Kidney (tissue), 14 donors: ENCODE data around the gene CAMK2B. TPM values are rescaled to one million over a fixed set of nuclear protein-coding genes. Genes with fewer than 3 reads are reported as not detected.

ENCODE experiments used
- DNase-seq, 5 donors: peaks; one replicate each; pipeline ENCODE4 v3.0.0-alpha.2; 2013 to 2020
- FAIRE-seq: peaks from 2 replicates; lab custom pipeline; 2012; peaks lifted over from hg19 to GRCh38; lab: Jason Lieb, UNC
- H3K27ac ChIP-seq, 2 donors: one replicate each; pipeline ENCODE4 v1.7.0; 2013; ENCODE audit warnings: low read depth in 2 of 2, low read length in 2 of 2, inconsistent platforms in 1 of 2
- H3K27me3 ChIP-seq: one replicate; pipeline ENCODE4 v1.7.1; 2013; ENCODE audit warnings: low read length, inconsistent platforms; ENCODE audit not compliant: control insufficient read depth, insufficient read depth
- H3K36me3 ChIP-seq, 3 donors: one replicate each; pipeline versions ENCODE4 v1.7.0 to v1.7.1; 2013; ENCODE audit warnings: low read length in 3 of 3, control low read depth in 1 of 3, inconsistent platforms in 1 of 3; ENCODE audit not compliant: insufficient read depth in 3 of 3, control insufficient read depth in 2 of 3
- H3K4me1 ChIP-seq, 3 donors: one replicate each; pipeline versions ENCODE4 v1.7.0 to v1.7.1; 2013; ENCODE audit warnings: low read length in 3 of 3, inconsistent platforms in 1 of 3, low read depth in 1 of 3; ENCODE audit not compliant: control insufficient read depth in 2 of 3, insufficient read depth in 2 of 3
- H3K4me3 ChIP-seq, 3 donors: one replicate each; pipeline versions ENCODE4 v1.7.0 to v1.8.1; 2013; ENCODE audit warnings: low read length in 3 of 3, control low read depth in 1 of 3, inconsistent platforms in 1 of 3
- H3K9ac ChIP-seq, 3 donors: one replicate each; pipeline versions ENCODE4 v1.7.0 to v1.7.1; 2013; ENCODE audit warnings: low read length in 3 of 3, control low read depth in 1 of 3, inconsistent platforms in 1 of 3
- H3K9me3 ChIP-seq, 3 donors: one replicate each; pipeline versions ENCODE4 v1.7.0 to v1.7.1; 2013; ENCODE audit warnings: low read length in 3 of 3, control low read depth in 1 of 3, inconsistent platforms in 1 of 3; ENCODE audit not compliant: control insufficient read depth in 2 of 3, insufficient read depth in 1 of 3
- intact Hi-C: fragments of 100-400 bp; cut with DNase I; formaldehyde crosslinking; loops from one replicate; pipeline ENCODE4 v1.11.1; 2022
- polyA plus RNA-seq: library from polyadenylated mRNA; stranded (reverse); fragments of 350-450 nt; fragmentation: Illumina TruSeq; extraction: RNeasy Lipid Tissue Mini Kit (QIAGEN cat#74804); gene quantifications from one replicate; pipeline ENCODE4 v1.2.3, GENCODE V29; 2014; ENCODE audit warnings: low read depth, low replicate concordance; ENCODE audit not compliant: insufficient read depth
- total RNA-seq: library from RNA; stranded (reverse); fragmentation: NEBNext Ultra II Directional; extraction: Animal tissue kit (Norgen Biotek cat#: 25700); gene quantifications from one replicate; pipeline ENCODE4 v1.2.1, GENCODE V29; 2021
- TF ChIP-seq, protein P1 (sequence below): IDR thresholded peaks from 3 replicates; pipeline ENCODE4 v1.5.1; 2012; ENCODE audit warnings: mild to moderate bottlenecking, moderate library complexity, borderline replicate concordance; ENCODE audit not compliant: insufficient read depth; ENCODE audit errors: extremely low read depth
- donor health status: control.
- donor health status: control.
- donor health status: control.
- donor health status: control.
- donor health status: control.
- donor health status: DM: yes; HTN: yes; CAD: no.
- donor health status: Normal renal cell carcinoma (clear cell type).

CAMK2B gene
- total and polyA plus RNA-seq, 2 donors from 2014 or later: 1.1 to 3.2 TPM

DNA sequence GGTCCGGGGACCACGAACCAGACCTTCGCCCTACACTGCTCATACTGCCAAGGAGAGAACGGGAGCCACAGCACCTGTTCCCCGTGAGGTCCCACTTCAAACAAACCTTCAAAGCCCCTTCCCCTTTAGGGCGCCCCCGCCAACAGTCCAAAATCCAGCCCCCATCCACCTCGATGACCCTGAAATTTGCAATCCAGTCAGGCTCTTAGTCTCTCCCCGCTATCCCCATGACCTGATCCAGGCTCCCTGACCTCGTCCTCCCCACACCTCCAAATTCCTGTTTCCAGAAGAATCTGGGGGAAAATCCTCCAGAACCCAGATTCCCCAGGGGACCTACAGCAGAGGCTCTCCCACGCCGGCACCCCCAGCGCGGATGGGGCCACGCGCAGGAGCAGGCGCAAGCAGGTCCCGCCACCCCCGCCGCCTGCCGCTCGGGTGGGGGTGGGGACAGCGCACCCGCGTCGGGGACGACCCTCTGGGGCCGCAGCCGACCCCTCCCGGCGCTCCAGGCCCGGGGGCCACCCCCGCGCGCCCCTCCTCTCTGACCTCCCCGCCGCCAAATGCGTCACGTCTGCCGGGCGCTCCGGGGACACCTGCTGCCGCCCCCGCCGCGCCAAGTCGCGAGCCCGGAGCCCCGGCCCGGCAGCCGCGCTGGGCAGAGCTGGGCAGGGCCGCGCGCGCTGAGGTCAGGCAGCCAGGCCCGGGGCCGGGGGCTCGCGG lies 753 bp downstream of the CAMK2B start:
- Histone ChIP-seq H3K9me3 (no peaks in the 10 kb centered on the region), H3K4me1 (peaks cover 0 to 6% (median 4%) of the 10 kb centered on the region in 3 donors), H3K4me3 (no peak overlapping the region), H3K27ac (no peak overlapping the region), H3K36me3 (no peaks in the 10 kb centered on the region), H3K27me3 (peaks cover 4% of the 10 kb centered on the region), H3K9ac (no peak overlapping the region)
- FAIRE-seq (no peak), DNase-seq (peak in 2 of 5 donors; percentile 34 to 53)
- intact Hi-C loops: no loop called here
- TF ChIP-seq, protein P1, sequence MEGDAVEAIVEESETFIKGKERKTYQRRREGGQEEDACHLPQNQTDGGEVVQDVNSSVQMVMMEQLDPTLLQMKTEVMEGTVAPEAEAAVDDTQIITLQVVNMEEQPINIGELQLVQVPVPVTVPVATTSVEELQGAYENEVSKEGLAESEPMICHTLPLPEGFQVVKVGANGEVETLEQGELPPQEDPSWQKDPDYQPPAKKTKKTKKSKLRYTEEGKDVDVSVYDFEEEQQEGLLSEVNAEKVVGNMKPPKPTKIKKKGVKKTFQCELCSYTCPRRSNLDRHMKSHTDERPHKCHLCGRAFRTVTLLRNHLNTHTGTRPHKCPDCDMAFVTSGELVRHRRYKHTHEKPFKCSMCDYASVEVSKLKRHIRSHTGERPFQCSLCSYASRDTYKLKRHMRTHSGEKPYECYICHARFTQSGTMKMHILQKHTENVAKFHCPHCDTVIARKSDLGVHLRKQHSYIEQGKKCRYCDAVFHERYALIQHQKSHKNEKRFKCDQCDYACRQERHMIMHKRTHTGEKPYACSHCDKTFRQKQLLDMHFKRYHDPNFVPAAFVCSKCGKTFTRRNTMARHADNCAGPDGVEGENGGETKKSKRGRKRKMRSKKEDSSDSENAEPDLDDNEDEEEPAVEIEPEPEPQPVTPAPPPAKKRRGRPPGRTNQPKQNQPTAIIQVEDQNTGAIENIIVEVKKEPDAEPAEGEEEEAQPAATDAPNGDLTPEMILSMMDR: no peak

- H3K4me1 ChIP-seq: peaks cover 0 to 6% (median 4%) of the 10 kb centered on the region in 3 donors
- H3K4me3 ChIP-seq: no peak overlapping the region
- no peak overlapping the region for H3K27ac ChIP-seq
- no peak for FAIRE-seq
- TF ChIP-seq, protein P1: no peak
- H3K36me3 ChIP-seq: no peaks in the 10 kb centered on the region
- peak in 1 of 5 donors; percentile 24 for DNase-seq
- H3K9ac ChIP-seq: no peak overlapping the region
- intact Hi-C loops: no loop called here
- peaks cover 4% of the 10 kb centered on the region for H3K27me3 ChIP-seq
- no peaks in the 10 kb centered on the region for H3K9me3 ChIP-seq
Observed at GRCh38 chr7:44324204-44324480, 1.3 kb downstream of the CAMK2B start.

GRCh38 chr7:44323381-44324203 lies 1.8 kb downstream of the CAMK2B start:
- H3K4me1 ChIP-seq: peaks cover 0 to 6% (median 4%) of the 10 kb centered on the region in 3 donors
- TF ChIP-seq, protein P1: no peak
- H3K36me3 ChIP-seq: no peaks in the 10 kb centered on the region
- no peak overlapping the region for H3K9ac ChIP-seq
- DNase-seq (peak in 1 of 5 donors; percentile 47), FAIRE-seq (no peak)
- intact Hi-C loops: no loop called here
- no peak overlapping the region for H3K4me3 ChIP-seq
- peaks cover 4% of the 10 kb centered on the region for H3K27me3 ChIP-seq
- H3K9me3 ChIP-seq: no peaks in the 10 kb centered on the region
- H3K27ac ChIP-seq: no peak overlapping the region
